ENCODE results near the gene TBX2.

The TBX2 gene

GRCh38 chr17:61399131-61400065 lies at the start of gene TBX2:
Gene TBX2, plus strand, starts transcription at chr17:61399843. Its CDS starts 334 bp downstream, at chr17:61400177.
- peak; percentile 69 for DNase-seq
- H3K9me3 Mint-ChIP-seq = no peaks in the 10 kb centered on the region
- peak within 1 kb of the TSS; percentile 85 for H3K4me3 Mint-ChIP-seq
- no peak for TF ChIP-seq CTCF (IDR thresholded peaks at IDR 0.05)
- peaks cover 36% of the 10 kb centered on the region for H3K4me1 Mint-ChIP-seq
- H3K36me3 Mint-ChIP-seq (ENCODE audit: low read depth) = no peaks in the 10 kb centered on the region
- peaks cover 93% of the 10 kb centered on the region for H3K27me3 Mint-ChIP-seq (ENCODE audit: low read depth, poor library complexity)
- no peak within 1 kb of the TSS for H3K27ac Mint-ChIP-seq

- peaks cover 46% of the 10 kb centered on the region for H3K4me1 Mint-ChIP-seq
- no peak for TF ChIP-seq CTCF (IDR thresholded peaks at IDR 0.05)
- H3K27me3 Mint-ChIP-seq (ENCODE audit: low read depth, poor library complexity) = peaks cover 7% of the 10 kb centered on the region
- no peak for DNase-seq
- H3K4me3 Mint-ChIP-seq = no peak overlapping the region
- H3K9me3 Mint-ChIP-seq = peaks cover 4% of the 10 kb centered on the region
- H3K36me3 Mint-ChIP-seq (ENCODE audit: low read depth) = no peaks in the 10 kb centered on the region
- peak overlapping the region; percentile 87 for H3K27ac Mint-ChIP-seq
These were observed 47.8 kb upstream of the TBX2 start for GRCh38 chr17:61351745-61352407.

- Mint-ChIP-seq H3K9me3 (peaks cover 4% of the 10 kb centered on the region), H3K36me3 (ENCODE audit: low read depth) (no peaks in the 10 kb centered on the region), H3K4me1 (peaks cover 46% of the 10 kb centered on the region), H3K27ac (peak overlapping the region; percentile 87), H3K4me3 (no peak overlapping the region), H3K27me3 (ENCODE audit: low read depth, poor library complexity) (peaks cover 7% of the 10 kb centered on the region)
- DNase-seq = no peak
- no peak for TF ChIP-seq CTCF (IDR thresholded peaks at IDR 0.05)
These were observed 47.3 kb upstream of the TBX2 start for GRCh38 chr17:61352408-61352770.

- Mint-ChIP-seq H3K27me3 (ENCODE audit: low read depth, poor library complexity) (peaks cover 3% of the 10 kb centered on the region), H3K9me3 (peaks cover 2% of the 10 kb centered on the region), H3K4me1 (peaks cover 46% of the 10 kb centered on the region), H3K4me3 (peak overlapping the region; percentile 23), H3K27ac (no peak overlapping the region), H3K36me3 (ENCODE audit: low read depth) (no peaks in the 10 kb centered on the region)
- no peak for TF ChIP-seq CTCF (IDR thresholded peaks at IDR 0.05)
- no peak for DNase-seq
These were observed 46.7 kb upstream of the TBX2 start for GRCh38 chr17:61352781-61353491.

GRCh38 chr17:61353615-61354014 lies 46.0 kb upstream of the TBX2 start:
- DNase-seq = no peak
- peaks cover 46% of the 10 kb centered on the region for H3K4me1 Mint-ChIP-seq
- no peak for TF ChIP-seq CTCF (IDR thresholded peaks at IDR 0.05)
- peaks cover 3% of the 10 kb centered on the region for H3K27me3 Mint-ChIP-seq (ENCODE audit: low read depth, poor library complexity)
- peak overlapping the region; percentile 23 for H3K4me3 Mint-ChIP-seq
- no peaks in the 10 kb centered on the region for H3K9me3 Mint-ChIP-seq
- H3K27ac Mint-ChIP-seq = no peak overlapping the region
- no peaks in the 10 kb centered on the region for H3K36me3 Mint-ChIP-seq (ENCODE audit: low read depth)
